ENCODE measurements around the gene SPEM1.

- TF ChIP-seq CTCF (IDR thresholded peaks at IDR 0.05), result no peak
- no peak for TF ChIP-seq POLR2A (IDR thresholded peaks at IDR 0.05)
Observed at GRCh38 chr17:7403043-7403726, 16.9 kb upstream of the SPEM1 start.

Measured in heart left ventricle (tissue), 13 donors.